Muscle of leg (tissue), 11 donors: ENCODE results near the gene MMP23B. TPM values are rescaled to one million over a fixed set of nuclear protein-coding genes. Genes with fewer than 3 reads are reported as not detected.
A peak's percentile ranks its signal among the peaks of the same experiment; 100 is the strongest.
"Not testable (repeated sequence)": the region's sequence is repeated elsewhere in the genome, so short reads cannot be mapped to it uniquely, and the experiment has no call there.

Experiments
- DNase-seq: peaks from one replicate; pipeline ENCODE4 v3.0.0; 2013
- H3K27ac ChIP-seq: one replicate; pipeline ENCODE4 v1.5.1; 2013; ENCODE audit warnings: mild to moderate bottlenecking, low read length, control low read depth
- H3K27me3 ChIP-seq: one replicate; pipeline ENCODE4 v1.6.1; 2013; ENCODE audit warnings: low read length; ENCODE audit not compliant: control insufficient read depth, insufficient read depth
- H3K36me3 ChIP-seq: one replicate; pipeline ENCODE4 v1.6.1; 2013; ENCODE audit warnings: low read length; ENCODE audit not compliant: control insufficient read depth, insufficient read depth
- H3K4me1 ChIP-seq: one replicate; pipeline ENCODE4 v1.6.1; 2013; ENCODE audit warnings: low read length; ENCODE audit not compliant: control insufficient read depth, insufficient read depth
- H3K4me3 ChIP-seq: one replicate; pipeline ENCODE4 v1.5.1; 2013; ENCODE audit warnings: low read length, control low read depth
- H3K9me3 ChIP-seq: replicated peaks from 2 replicates; pipeline ENCODE4 v1.6.1; 2013; ENCODE audit warnings: low read depth, low read length; ENCODE audit not compliant: control insufficient read depth
- WGBS: methylation state at CpG from one replicate; pipeline ENCODE4 v1.1.5; 2013; ENCODE audit warnings: missing lambda C conversion rate; ENCODE audit not compliant: insufficient coverage; 5-methylcytosine and 5-hydroxymethylcytosine counted together
- polyA plus RNA-seq, 8 donors: library from polyadenylated mRNA; unstranded; fragments of 120-200 nt; gene quantifications; one replicate each; pipeline versions ENCODE4 v1.2.1 to v1.2.3, GENCODE V29; 2013; ENCODE audit warnings: inconsistent platforms in 1 of 8, low replicate concordance in 1 of 8; ENCODE audit not compliant: insufficient read length in 8 of 8, insufficient read depth in 1 of 8
- total RNA-seq: library from RNA; stranded (reverse); fragments of 120-200 nt; gene quantifications from one replicate; pipeline ENCODE4 v1.2.4, GENCODE V29; 2013

The MMP23B gene
- total and polyA plus RNA-seq, 9 donors, result 27.6 to 55.6 (median 36.9) TPM

GRCh38 chr1:1670866-1671265 is 38.9 kb downstream of the MMP23B start:
- H3K4me3 ChIP-seq, result no peak overlapping the region
- WGBS, result 92% methylated on average over 24 of the region's 24 CpGs
- H3K27ac ChIP-seq, result no peak overlapping the region
- no peaks in the 10 kb centered on the region for H3K27me3 ChIP-seq
- H3K4me1 ChIP-seq, result no peaks in the 10 kb centered on the region
- peaks cover 49% of the 10 kb centered on the region for H3K36me3 ChIP-seq
- DNase-seq, result no peak
- no peaks in the 10 kb centered on the region for H3K9me3 ChIP-seq

GRCh38 chr1:1671365-1672119 is 39.6 kb downstream of the MMP23B start:
- Histone ChIP-seq H3K4me1 (no peaks in the 10 kb centered on the region), H3K4me3 (no peak overlapping the region), H3K36me3 (peaks cover 42% of the 10 kb centered on the region), H3K27ac (no peak overlapping the region), H3K27me3 (no peaks in the 10 kb centered on the region), H3K9me3 (no peaks in the 10 kb centered on the region)
- no peak for DNase-seq
- WGBS, result 76% methylated on average over 6 of the region's 27 CpGs

- Histone ChIP-seq H3K27me3 (no peaks in the 10 kb centered on the region), H3K4me1 (no peaks in the 10 kb centered on the region), H3K9me3 (no peaks in the 10 kb centered on the region), H3K36me3 (peaks cover 40% of the 10 kb centered on the region), H3K4me3 (no peak overlapping the region), H3K27ac (no peak overlapping the region)
- no peak for DNase-seq
- 91% methylated on average over 15 of the region's 25 CpGs for WGBS
Observed at GRCh38 chr1:1672181-1672965, 40.4 kb downstream of the MMP23B start.

- WGBS, result 100% methylated on average over 1 of the region's 21 CpGs
- not testable (repeated sequence) for DNase-seq
Observed at GRCh38 chr1:1674806-1675205, 42.8 kb downstream of the MMP23B start.

GRCh38 chr1:1675218-1675617 is 43.2 kb downstream of the MMP23B start:
- H3K27me3 ChIP-seq, H3K9me3 ChIP-seq, H3K4me3 ChIP-seq, DNase-seq, H3K27ac ChIP-seq: not testable (repeated sequence)
- no CpG with 5 or more reads among the region's 18 CpGs for WGBS
- Histone ChIP-seq H3K36me3 (peaks cover 23% of the 10 kb centered on the region), H3K4me1 (peaks cover 14% of the 10 kb centered on the region)

More at GRCh38 chr1:1674806-1675205, 42.8 kb downstream of the MMP23B start:
- Histone ChIP-seq H3K4me1 (peaks cover 14% of the 10 kb centered on the region), H3K36me3 (peaks cover 27% of the 10 kb centered on the region)
- not testable (repeated sequence) for H3K4me3 ChIP-seq, H3K27ac ChIP-seq, H3K9me3 ChIP-seq, H3K27me3 ChIP-seq

- DNase-seq, result not testable (repeated sequence)
- no CpG with 5 or more reads among the region's 21 CpGs for WGBS
Observed at GRCh38 chr1:1676087-1676486, 44.1 kb downstream of the MMP23B start.

GRCh38 chr1:1677718-1678580 is 46.0 kb downstream of the MMP23B start:
- Histone ChIP-seq H3K27me3 (no peaks in the 10 kb centered on the region), H3K36me3 (peaks cover 15% of the 10 kb centered on the region), H3K27ac (peak overlapping the region; percentile 62), H3K4me1 (peaks cover 14% of the 10 kb centered on the region), H3K4me3 (no peak overlapping the region), H3K9me3 (no peaks in the 10 kb centered on the region)
- 57% methylated on average over 36 of the region's 39 CpGs for WGBS
- peak; percentile 30 for DNase-seq

More at GRCh38 chr1:1676087-1676486, 44.1 kb downstream of the MMP23B start:
- H3K9me3 ChIP-seq, H3K27ac ChIP-seq, H3K4me3 ChIP-seq, H3K27me3 ChIP-seq: not testable (repeated sequence)
- Histone ChIP-seq H3K36me3 (peaks cover 17% of the 10 kb centered on the region), H3K4me1 (peaks cover 14% of the 10 kb centered on the region)

- H3K9me3 ChIP-seq, result no peaks in the 10 kb centered on the region
- H3K4me3 ChIP-seq, result no peak overlapping the region
- no peaks in the 10 kb centered on the region for H3K27me3 ChIP-seq
- peaks cover 14% of the 10 kb centered on the region for H3K4me1 ChIP-seq
- peaks cover 20% of the 10 kb centered on the region for H3K36me3 ChIP-seq
- DNase-seq, result no peak
- 64% methylated on average over 24 of the region's 24 CpGs for WGBS
- peak overlapping the region; percentile 62 for H3K27ac ChIP-seq
Observed at GRCh38 chr1:1678581-1679380, 46.8 kb downstream of the MMP23B start.

GRCh38 chr1:1680031-1680911 is 48.3 kb downstream of the MMP23B start:
- Histone ChIP-seq H3K4me1 (peaks cover 14% of the 10 kb centered on the region), H3K27me3 (no peaks in the 10 kb centered on the region), H3K4me3 (no peak overlapping the region), H3K27ac (no peak overlapping the region), H3K36me3 (peaks cover 24% of the 10 kb centered on the region), H3K9me3 (no peaks in the 10 kb centered on the region)
- DNase-seq, result no peak
- 87% methylated on average over 23 of the region's 32 CpGs for WGBS
